Measurements from ENCODE around the gene ARHGEF5. TPM values are rescaled to one million over a fixed set of nuclear protein-coding genes. Genes with fewer than 3 reads are reported as not detected.

Gene ARHGEF5
- total and polyA plus RNA-seq, 2 donors (not counting 1 experiment from before 2014, with no cell fraction given): 3.0 to 3.1 TPM

GRCh38 chr7:144378651-144379050 is 23.4 kb downstream of the ARHGEF5 start:
- Histone ChIP-seq H3K27ac (ENCODE audit: insufficient read depth, low read length) (no peak overlapping the region), H3K36me3 (ENCODE audit: control insufficient read depth, insufficient read depth, low read length) (no peaks in the 10 kb centered on the region), H4K20me1 (ENCODE audit: control insufficient read depth, extremely low read depth, insufficient read depth, low read length) (no peaks in the 10 kb centered on the region), H3K9ac (ENCODE audit: insufficient read depth, low read length) (no peak overlapping the region), H2AFZ (ENCODE audit: low read length) (no peak overlapping the region), H3K4me2 (ENCODE audit: extremely low read depth, insufficient read depth, low read length) (no peak overlapping the region), H3K4me1 (ENCODE audit: control insufficient read depth, extremely low read depth, insufficient read depth, low read length) (no peaks in the 10 kb centered on the region), H3K79me2 (ENCODE audit: control insufficient read depth, insufficient read depth, low read length) (no peaks in the 10 kb centered on the region), H3K4me3 (replicated peaks in 1 of 4; ENCODE audit: control extremely low read depth in 1 of 4, insufficient read depth in 1 of 4, low read depth in 3 of 4, low read length in 4 of 4) (no peak overlapping the region), H3K9me3 (ENCODE audit: control insufficient read depth, insufficient read depth, low read depth, low read length) (no peaks in the 10 kb centered on the region), H3K27me3 (ENCODE audit: control insufficient read depth, insufficient read depth, low read length) (no peaks in the 10 kb centered on the region)
- TF ChIP-seq CTCF (conservative IDR thresholded peaks at IDR 0.05 in 1 of 2, IDR thresholded peaks at IDR 0.05 in 1 of 2; ENCODE audit: low read depth in 1 of 2, low read length in 2 of 2): no peak
- TF ChIP-seq EZH2 (IDR thresholded peaks at IDR 0.05; ENCODE audit: low read length, missing control alignments): no peak
- peak in 1 of 2 donors; percentile 75 for DNase-seq (ENCODE audit: low read depth in 2 of 2)

GRCh38 chr7:144379776-144380384 is 24.7 kb downstream of the ARHGEF5 start:
- H3K4me3 ChIP-seq (replicated peaks in 1 of 4; ENCODE audit: control extremely low read depth in 1 of 4, insufficient read depth in 1 of 4, low read depth in 3 of 4, low read length in 4 of 4): no peak overlapping the region
- H3K36me3 ChIP-seq (ENCODE audit: control insufficient read depth, insufficient read depth, low read length): no peaks in the 10 kb centered on the region
- no peak overlapping the region for H2AFZ ChIP-seq (ENCODE audit: low read length)
- no peaks in the 10 kb centered on the region for H3K4me1 ChIP-seq (ENCODE audit: control insufficient read depth, extremely low read depth, insufficient read depth, low read length)
- no peaks in the 10 kb centered on the region for H3K9me3 ChIP-seq (ENCODE audit: control insufficient read depth, insufficient read depth, low read depth, low read length)
- H3K27ac ChIP-seq (ENCODE audit: insufficient read depth, low read length): no peak overlapping the region
- H3K79me2 ChIP-seq (ENCODE audit: control insufficient read depth, insufficient read depth, low read length): no peaks in the 10 kb centered on the region
- no peaks in the 10 kb centered on the region for H3K27me3 ChIP-seq (ENCODE audit: control insufficient read depth, insufficient read depth, low read length)
- DNase-seq (ENCODE audit: low read depth in 2 of 2): no peak
- TF ChIP-seq EZH2 (IDR thresholded peaks at IDR 0.05; ENCODE audit: low read length, missing control alignments): no peak
- no peak for TF ChIP-seq CTCF (conservative IDR thresholded peaks at IDR 0.05 in 1 of 2, IDR thresholded peaks at IDR 0.05 in 1 of 2; ENCODE audit: low read depth in 1 of 2, low read length in 2 of 2)
- H3K9ac ChIP-seq (ENCODE audit: insufficient read depth, low read length): no peak overlapping the region
- no peaks in the 10 kb centered on the region for H4K20me1 ChIP-seq (ENCODE audit: control insufficient read depth, extremely low read depth, insufficient read depth, low read length)
- H3K4me2 ChIP-seq (ENCODE audit: extremely low read depth, insufficient read depth, low read length): no peak overlapping the region

GRCh38 chr7:144384071-144384470 is 28.9 kb downstream of the ARHGEF5 start:
- no peak overlapping the region for H3K9ac ChIP-seq (ENCODE audit: insufficient read depth, low read length)
- H4K20me1 ChIP-seq (ENCODE audit: control insufficient read depth, extremely low read depth, insufficient read depth, low read length): no peaks in the 10 kb centered on the region
- H3K4me3 ChIP-seq (replicated peaks in 1 of 4; ENCODE audit: control extremely low read depth in 1 of 4, insufficient read depth in 1 of 4, low read depth in 3 of 4, low read length in 4 of 4): no peak overlapping the region
- no peaks in the 10 kb centered on the region for H3K79me2 ChIP-seq (ENCODE audit: control insufficient read depth, insufficient read depth, low read length)
- H3K27ac ChIP-seq (ENCODE audit: insufficient read depth, low read length): no peak overlapping the region
- H3K9me3 ChIP-seq (ENCODE audit: control insufficient read depth, insufficient read depth, low read depth, low read length): no peaks in the 10 kb centered on the region
- no peak overlapping the region for H3K4me2 ChIP-seq (ENCODE audit: extremely low read depth, insufficient read depth, low read length)
- DNase-seq (ENCODE audit: low read depth in 2 of 2): peak in 1 of 2 donors; percentile 67
- H3K36me3 ChIP-seq (ENCODE audit: control insufficient read depth, insufficient read depth, low read length): no peaks in the 10 kb centered on the region
- no peaks in the 10 kb centered on the region for H3K27me3 ChIP-seq (ENCODE audit: control insufficient read depth, insufficient read depth, low read length)
- no peak for TF ChIP-seq EZH2 (IDR thresholded peaks at IDR 0.05; ENCODE audit: low read length, missing control alignments)
- no peaks in the 10 kb centered on the region for H3K4me1 ChIP-seq (ENCODE audit: control insufficient read depth, extremely low read depth, insufficient read depth, low read length)
- no peak overlapping the region for H2AFZ ChIP-seq (ENCODE audit: low read length)
